HCT116 (cell line): ENCODE data around the gene COPS8. TPM values are rescaled to one million over a fixed set of nuclear protein-coding genes. Genes with fewer than 3 reads are reported as not detected.

Experiments used
- ATAC-seq: fragments of 200-7000 bp; cut with Tn5 transposase; 2 replicates; pipeline ENCODE4 v1.9.1; 2020; ENCODE audit warnings: mild to moderate bottlenecking, moderate library complexity
- BruUV-seq: library from RNA; stranded (reverse); fragments of 400-500 nt; replicated peaks from 2 replicates; lab custom pipeline; 2021; lab: Mats Ljungman, UMichigan
- CTCF ChIA-PET: fragments of 300-600 bp; sonication (Branson Sonifier 250); formaldehyde crosslinking; loops from one replicate; lab custom pipeline; 2021; ENCODE audit warnings: antibody characterized with exemption; lab: Charles Lee
- POLR2A ChIA-PET: fragments of 300-600, 350-600 bp; sonication (Branson Sonifier 250); formaldehyde crosslinking; loops from one replicate; lab custom pipeline; 2021; ENCODE audit warnings: antibody characterized with exemption; lab: Charles Lee
- RAD21 ChIA-PET, 2 experiments: fragments of 300-600 bp; sonication (Branson Sonifier 250); formaldehyde crosslinking; loops; one replicate each; lab custom pipeline; 2023; ENCODE audit warnings: low total read pairs in 2 of 2; ENCODE audit not compliant: uncharacterized antibody in 2 of 2, unreplicated experiment in 2 of 2, low non-redundant PET in 1 of 2; lab: Charles Lee
- DNase-seq: peaks from one replicate; pipeline ENCODE4 v3.0.0-alpha.2; 2010; ENCODE audit warnings: low read depth, low spot score
- H2AFZ ChIP-seq: fragments of 200-600 bp; shearing (Covaris generic), sonication (generic); 2 replicates; pipeline ENCODE4 v1.6.1; 2017; ENCODE audit warnings: low read depth, mixed run types, mixed read lengths, antibody characterized with exemption, low read length; ENCODE audit not compliant: poor library complexity, severe bottlenecking
- H3K27ac ChIP-seq: 2 replicates; pipeline ENCODE4 v1.5.1; 2012; ENCODE audit warnings: low read depth, low read length
- H3K27me3 ChIP-seq: fragments of 200-600 bp; sonication (generic); 2 replicates; pipeline ENCODE4 v1.6.1; 2016; ENCODE audit warnings: mixed run types, low read length, mixed read lengths; ENCODE audit not compliant: insufficient read depth
- H3K36me3 ChIP-seq, 2 experiments: fragments of 200-500 bp in 1 of 2; fragments of 200-600 bp in 1 of 2; sonication (Bioruptor generic) in 1 of 2; sonication (generic) in 1 of 2; 2 replicates each; pipeline versions ENCODE4 v1.5.1 to v1.6.1; 2014 to 2016; ENCODE audit warnings: low read length in 2 of 2, inconsistent platforms in 1 of 2, mixed read lengths in 1 of 2, mixed run types in 1 of 2; ENCODE audit not compliant: insufficient read depth in 2 of 2, control insufficient read depth in 1 of 2
- H3K4me1 ChIP-seq, 2 experiments: fragments of 200-600 bp in 1 of 2; sonication (generic) in 1 of 2; 2 replicates each; pipeline versions ENCODE4 v1.5.1 to v1.6.1; 2012 to 2017; ENCODE audit warnings: low read length in 2 of 2, inconsistent platforms in 1 of 2, mild to moderate bottlenecking in 1 of 2, mixed read lengths in 1 of 2, mixed run types in 1 of 2, moderate library complexity in 1 of 2; ENCODE audit not compliant: insufficient read depth in 2 of 2, control insufficient read depth in 1 of 2
- H3K4me2 ChIP-seq: fragments of 200-600 bp; sonication (generic); 2 replicates; pipeline ENCODE4 v1.6.1; 2017; ENCODE audit warnings: mixed run types, low read length, mixed read lengths
- H3K4me3 ChIP-seq, 2 experiments: fragments of 200-600 bp in 1 of 2; sonication (generic) in 1 of 2; replicated peaks in 1 of 2; 2 replicates each; pipeline ENCODE4 v1.5.1; 2011 to 2016; ENCODE audit warnings: low read length in 2 of 2, control low read depth in 1 of 2, low read depth in 1 of 2, mild to moderate bottlenecking in 1 of 2, mixed read lengths in 1 of 2, mixed run types in 1 of 2
- H3K79me2 ChIP-seq: fragments of 200-600 bp; sonication (generic); 2 replicates; pipeline ENCODE4 v1.6.1; 2017; ENCODE audit warnings: mild to moderate bottlenecking, mixed run types, low read length, moderate library complexity, mixed read lengths; ENCODE audit not compliant: insufficient read depth
- H3K9ac ChIP-seq: fragments of 200-600 bp; sonication (generic); 2 replicates; pipeline ENCODE4 v1.6.1; 2016; ENCODE audit warnings: low read length, mixed read lengths
- H3K9me2 ChIP-seq: fragments of 200-600 bp; sonication (generic), shearing (Covaris generic); 2 replicates; pipeline ENCODE4 v1.6.1; 2017; ENCODE audit warnings: mixed run types, mild to moderate bottlenecking, moderate library complexity; ENCODE audit not compliant: insufficient read depth
- H3K9me3 ChIP-seq, 2 experiments: fragments of 200-500 bp in 1 of 2; fragments of 200-600 bp in 1 of 2; sonication (Bioruptor generic) in 1 of 2; sonication (generic) in 1 of 2; 2 replicates each; pipeline ENCODE4 v1.6.1; 2014 to 2017; ENCODE audit warnings: low read length in 2 of 2, mixed read lengths in 2 of 2, inconsistent platforms in 1 of 2, low read depth in 1 of 2, mild to moderate bottlenecking in 1 of 2, mixed run types in 1 of 2, moderate library complexity in 1 of 2; ENCODE audit not compliant: control insufficient read depth in 1 of 2, insufficient read depth in 1 of 2
- H4K20me1 ChIP-seq: fragments of 200-600 bp; sonication (generic), shearing (Covaris generic); 2 replicates; pipeline ENCODE4 v1.6.1; 2017; ENCODE audit warnings: mixed run types, mild to moderate bottlenecking, moderate library complexity; ENCODE audit not compliant: insufficient read depth
- CBX3 ChIP-seq: IDR thresholded peaks from 2 replicates; pipeline ENCODE4 v1.6.1; 2012; ENCODE audit warnings: low read depth
- ELF1 ChIP-seq: IDR thresholded peaks from 2 replicates; pipeline ENCODE4 v1.6.1; 2012; ENCODE audit warnings: low read depth, borderline replicate concordance
- EZH2phosphoT487 ChIP-seq: fragments of 200-600 bp; IDR thresholded peaks from 2 replicates; pipeline ENCODE4 v1.6.1; 2018; ENCODE audit warnings: antibody characterized with exemption, borderline replicate concordance
- FOSL1 ChIP-seq: IDR thresholded peaks from 2 replicates; pipeline ENCODE4 v1.6.1; 2012; ENCODE audit warnings: low read depth
- JUND ChIP-seq: IDR thresholded peaks from 2 replicates; pipeline ENCODE4 v1.6.1; 2012
- POLR2AphosphoS5 ChIP-seq: IDR thresholded peaks from 2 replicates; pipeline ENCODE4 v1.6.1; 2011; ENCODE audit warnings: mild to moderate bottlenecking, low read depth, low read length, moderate library complexity
- SP1 ChIP-seq: IDR thresholded peaks from 2 replicates; pipeline ENCODE4 v1.6.1; 2012; ENCODE audit warnings: low read depth
- YY1 ChIP-seq: IDR thresholded peaks from 2 replicates; pipeline ENCODE4 v1.6.1; 2011; ENCODE audit warnings: low read length, low read depth, moderate library complexity, mild to moderate bottlenecking; ENCODE audit not compliant: insufficient replicate concordance; ENCODE audit errors: extremely low read depth
- intact Hi-C: fragments of 100-400 bp; cut with micrococcal nuclease; formaldehyde crosslinking; loops from 2 replicates; pipeline ENCODE4 v1.10.0; 2022
- total RNA-seq: library from RNA; stranded (reverse); gene quantifications from one replicate; pipeline ENCODE4 v1.2.1, GENCODE V29; 2021; ENCODE audit not compliant: unreplicated experiment
- TF ChIP-seq, protein P1 (sequence below), 3 experiments: fragments of 200-600 bp in 1 of 3; sonication (generic) in 1 of 3; IDR thresholded peaks in 2 of 3; conservative IDR thresholded peaks in 1 of 3; 2 replicates each; pipeline ENCODE4 v1.5.1; 2012 to 2017; ENCODE audit warnings: low read depth in 2 of 3, low read length in 2 of 3, antibody characterized with exemption in 1 of 3, borderline replicate concordance in 1 of 3, control low read depth in 1 of 3, mild to moderate bottlenecking in 1 of 3, mixed read lengths in 1 of 3, mixed run types in 1 of 3, moderate library complexity in 1 of 3; ENCODE audit not compliant: insufficient read depth in 1 of 3

COPS8 gene
- total RNA-seq, 1 experiment from 2014 or later, result 42.2 TPM

DNA sequence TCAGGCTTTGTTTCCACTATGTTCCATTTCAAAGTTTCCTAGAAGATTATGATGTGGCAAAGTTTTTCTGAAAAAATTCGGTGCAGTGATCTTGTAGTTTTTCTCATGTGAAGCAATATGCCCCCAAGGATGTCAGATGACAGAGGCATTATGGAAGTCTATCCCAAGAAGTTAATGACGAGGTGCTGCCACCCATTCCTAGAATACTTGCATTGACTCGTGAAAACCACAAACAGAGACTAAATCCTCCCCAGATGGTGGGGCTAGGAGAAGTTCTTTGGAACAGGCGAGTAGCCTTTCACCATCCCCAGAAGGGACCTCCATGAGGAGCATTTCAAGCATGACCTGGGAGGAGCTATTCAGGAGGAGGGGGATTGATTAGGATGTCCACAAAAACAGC, 40.2 kb upstream of the COPS8 start:
- ATAC-seq (no peak), DNase-seq (no peak)
- Histone ChIP-seq H3K27ac (no peak overlapping the region), H2AFZ (no peak overlapping the region), H3K9me3 (peaks cover 5 to 19% of the 10 kb centered on the region in 2 experiments; a peak in 3 of 4 replicates), H3K4me3 (no peak overlapping the region), H3K27me3 (0 out of 2 replicates have a peak, but pooled peaks cover 9% of the 10 kb centered on the region), H3K36me3 (no peaks in the 10 kb centered on the region), H3K79me2 (no peaks in the 10 kb centered on the region), H3K4me2 (no peak overlapping the region), H3K9ac (no peak overlapping the region)
- RAD21 ChIA-PET, result no interaction called here
- BruUV-seq, result no TSS peak
- intact Hi-C loops, result no loop called here
- POLR2A ChIA-PET, result no interaction called here
- CTCF ChIA-PET, result no interaction called here
- TF ChIP-seq POLR2AphosphoS5 (no peak), ELF1 (no peak), EZH2phosphoT487 (no peak), JUND (no peak), SP1 (no peak), FOSL1 (no peak), YY1 (no peak)
- TF ChIP-seq, all 23 proteins: peak for 0
- Histone ChIP-seq H4K20me1 (no peaks in the 10 kb centered on the region), H3K4me1 (no peaks in the 10 kb centered on the region), H3K9me2 (no peaks in the 10 kb centered on the region; the same call in 1 of the 2 replicates)

DNA sequence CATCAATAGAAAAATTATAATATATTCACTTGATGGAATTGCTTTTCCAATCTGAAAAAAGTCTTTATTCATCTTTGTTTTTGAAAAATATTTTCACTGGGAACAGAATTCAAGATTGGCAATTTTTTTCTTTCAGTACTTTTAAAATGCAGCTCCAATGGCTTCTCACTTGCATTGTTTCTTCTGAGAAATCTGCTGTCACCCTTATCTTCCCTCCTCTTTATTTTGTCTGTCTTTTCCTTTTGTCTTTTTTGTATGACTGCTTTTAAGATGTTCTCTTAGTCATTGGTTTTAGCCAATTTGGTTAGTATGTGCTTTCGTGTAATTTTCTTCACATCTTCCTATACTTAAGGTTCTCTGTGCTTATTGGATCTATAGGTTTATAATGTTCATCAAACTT, 37.1 kb upstream of the COPS8 start:
- Histone ChIP-seq H3K9me3 (peaks cover 5 to 19% of the 10 kb centered on the region in 2 experiments; a peak in 3 of 4 replicates), H3K27me3 (0 out of 2 replicates have a peak, but pooled peaks cover 4% of the 10 kb centered on the region), H3K9me2 (no peaks in the 10 kb centered on the region), H3K4me1 (no peaks in the 10 kb centered on the region), H4K20me1 (no peaks in the 10 kb centered on the region), H3K27ac (no peak overlapping the region), H3K79me2 (no peaks in the 10 kb centered on the region), H3K9ac (no peak overlapping the region)
- BruUV-seq, result no TSS peak
- CTCF ChIA-PET, result no interaction called here
- ATAC-seq (no peak), DNase-seq (no peak)
- TF ChIP-seq, protein P1, sequence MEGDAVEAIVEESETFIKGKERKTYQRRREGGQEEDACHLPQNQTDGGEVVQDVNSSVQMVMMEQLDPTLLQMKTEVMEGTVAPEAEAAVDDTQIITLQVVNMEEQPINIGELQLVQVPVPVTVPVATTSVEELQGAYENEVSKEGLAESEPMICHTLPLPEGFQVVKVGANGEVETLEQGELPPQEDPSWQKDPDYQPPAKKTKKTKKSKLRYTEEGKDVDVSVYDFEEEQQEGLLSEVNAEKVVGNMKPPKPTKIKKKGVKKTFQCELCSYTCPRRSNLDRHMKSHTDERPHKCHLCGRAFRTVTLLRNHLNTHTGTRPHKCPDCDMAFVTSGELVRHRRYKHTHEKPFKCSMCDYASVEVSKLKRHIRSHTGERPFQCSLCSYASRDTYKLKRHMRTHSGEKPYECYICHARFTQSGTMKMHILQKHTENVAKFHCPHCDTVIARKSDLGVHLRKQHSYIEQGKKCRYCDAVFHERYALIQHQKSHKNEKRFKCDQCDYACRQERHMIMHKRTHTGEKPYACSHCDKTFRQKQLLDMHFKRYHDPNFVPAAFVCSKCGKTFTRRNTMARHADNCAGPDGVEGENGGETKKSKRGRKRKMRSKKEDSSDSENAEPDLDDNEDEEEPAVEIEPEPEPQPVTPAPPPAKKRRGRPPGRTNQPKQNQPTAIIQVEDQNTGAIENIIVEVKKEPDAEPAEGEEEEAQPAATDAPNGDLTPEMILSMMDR (IDR thresholded peaks at IDR 0.05 in 2 of 3, conservative IDR thresholded peaks at IDR 0.05 in 1 of 3; ENCODE audit: borderline replicate concordance in 1 of 3, insufficient read depth in 1 of 3, low read depth in 2 of 3, low read length in 2 of 3), result no peak
- TF ChIP-seq CBX3 (peak; percentile 50; the same call in 1 of the 2 replicates), JUND (no peak)
- TF ChIP-seq, all 23 proteins: peak for 1
- no peak overlapping the region for H3K4me3 ChIP-seq
- ChIA-PET POLR2A (no interaction called here), RAD21 (no interaction called here)
- no peak overlapping the region for H3K4me2 ChIP-seq
- no peaks in the 10 kb centered on the region for H3K36me3 ChIP-seq
- intact Hi-C loops, result no loop called here
- no peak overlapping the region for H2AFZ ChIP-seq
